Transverse colon (tissue), 3 donors: ENCODE measurements around the gene MRFAP1.

Source experiments
- CTCF ChIP-seq, 5 experiments: fragments of 200-600 bp in 3 of 5; fragments of 450-650 bp in 2 of 5; sonication (generic) in 3 of 5; IDR thresholded peaks; 1 replicate in 2 of 5; 2 replicates in 3 of 5; pipeline ENCODE4 v1.5.1; 2016 to 2017; ENCODE audit warnings: antibody characterized with exemption in 5 of 5, inconsistent platforms in 3 of 5, mild to moderate bottlenecking in 2 of 5, moderate library complexity in 1 of 5
- POLR2A ChIP-seq: fragments of 450-650 bp; IDR thresholded peaks from one replicate; pipeline ENCODE4 v1.6.1; 2016; ENCODE audit warnings: antibody characterized with exemption, mild to moderate bottlenecking, moderate library complexity

- TF ChIP-seq CTCF (IDR thresholded peaks at IDR 0.05), result no peak
- no peak for TF ChIP-seq POLR2A
Measured at GRCh38 chr4:6658597-6659075, 18.2 kb downstream of the MRFAP1 start.
